ENCODE data around the gene CMTM6.
"Not testable (repeated sequence)": the region's sequence is repeated elsewhere in the genome, so short reads cannot be mapped to it uniquely, and the experiment has no call there.

Gene CMTM6

DNA sequence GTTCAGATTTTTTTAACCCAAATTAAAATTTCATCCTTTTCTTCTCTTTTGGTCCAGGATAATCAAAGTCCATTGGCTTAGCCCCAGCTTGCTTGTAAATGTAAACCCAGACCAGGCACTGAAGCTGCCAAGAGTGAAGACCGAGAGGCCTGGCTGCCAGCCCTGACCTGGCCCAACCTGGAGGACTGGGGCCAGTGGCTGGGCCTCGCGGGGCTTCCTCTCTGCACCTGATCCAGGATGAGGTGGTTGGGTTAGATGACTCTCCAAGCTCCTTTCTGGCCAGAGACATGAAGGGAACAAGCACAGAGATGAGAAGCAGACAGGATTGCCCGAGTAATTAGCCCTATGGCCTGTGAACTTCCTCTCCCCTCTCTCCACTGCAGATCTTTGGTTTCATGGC lies 50.6 kb downstream of the CMTM6 start:
- in situ Hi-C loops (cut with MboI; ENCODE audit: low sequenced_read_pairs) = loop anchor here (25.0 kb wide), 1 partner anchor 265 kb away; no protein-coding TSS in a partner anchor

DNA sequence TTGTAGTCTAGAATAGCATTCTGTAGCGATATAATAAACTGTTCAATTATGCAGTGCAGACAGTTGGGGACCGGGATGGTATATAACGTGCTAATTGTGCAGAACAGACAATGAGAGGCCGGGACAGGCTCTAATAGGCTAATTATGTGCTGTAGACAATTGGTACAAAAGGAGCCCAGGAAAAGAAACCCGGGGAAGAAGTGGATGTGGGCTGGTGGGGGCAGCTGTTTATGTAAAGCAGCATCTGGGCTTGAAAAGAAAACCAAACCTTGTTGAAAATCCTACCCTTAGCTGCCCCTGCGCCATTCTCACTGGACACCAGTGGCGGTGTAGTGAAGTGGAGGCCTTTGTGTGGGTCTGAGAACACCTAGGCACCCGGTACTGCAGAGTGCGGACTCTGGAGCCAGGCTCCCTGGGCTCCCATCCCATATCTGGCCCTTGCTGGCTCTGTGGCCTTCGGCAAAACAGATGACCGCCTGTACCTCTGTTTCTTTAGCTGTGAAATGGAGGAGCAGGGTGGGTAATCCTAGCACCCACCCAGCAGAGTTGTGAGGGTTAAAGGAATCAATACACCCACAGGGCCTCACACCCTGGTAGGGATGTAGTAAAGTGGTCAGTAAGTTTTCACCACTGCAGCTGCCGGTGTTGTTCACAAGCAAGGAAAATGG lies 51.5 kb downstream of the CMTM6 start:
- in situ Hi-C loops (cut with MboI; ENCODE audit: low sequenced_read_pairs) = loop anchor here (25.0 kb wide), 1 partner anchor 264 kb away; no protein-coding TSS in a partner anchor

DNA sequence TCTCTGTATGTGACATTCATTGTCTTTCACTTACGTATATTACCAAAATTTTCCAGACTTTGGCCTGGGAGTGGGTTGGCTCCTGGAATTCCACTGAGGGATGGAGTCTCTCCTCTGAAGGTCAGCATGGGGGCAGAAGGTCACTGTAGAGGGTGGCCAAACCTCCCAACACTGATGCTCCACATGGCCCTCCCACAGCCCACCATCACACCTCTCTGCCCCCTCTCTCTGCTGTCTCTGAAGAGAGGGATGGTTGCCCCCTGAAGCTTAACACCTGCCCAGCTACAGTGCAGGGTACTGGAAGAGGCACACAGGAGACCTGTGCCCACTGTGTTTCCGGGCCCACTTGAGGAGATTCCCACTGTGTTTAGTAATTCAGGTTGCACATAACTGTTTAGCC lies 52.2 kb downstream of the CMTM6 start:
- in situ Hi-C loops (cut with MboI; ENCODE audit: low sequenced_read_pairs) = loop anchor here (25.0 kb wide), 1 partner anchor 263 kb away; no protein-coding TSS in a partner anchor

- in situ Hi-C loops (cut with MboI; ENCODE audit: low sequenced_read_pairs) = loop anchor here (25.0 kb wide), 1 partner anchor 262 kb away; no protein-coding TSS in a partner anchor
These were observed 53.0 kb downstream of the CMTM6 start for GRCh38 chr3:32449691-32450090.

- in situ Hi-C loops (cut with MboI; ENCODE audit: low sequenced_read_pairs) = no loop called here
These were observed 53.8 kb downstream of the CMTM6 start for GRCh38 chr3:32448686-32449474.

GRCh38 chr3:32447865-32448400 lies 54.7 kb downstream of the CMTM6 start:
- in situ Hi-C loops (cut with MboI; ENCODE audit: low sequenced_read_pairs) = no loop called here

DNA sequence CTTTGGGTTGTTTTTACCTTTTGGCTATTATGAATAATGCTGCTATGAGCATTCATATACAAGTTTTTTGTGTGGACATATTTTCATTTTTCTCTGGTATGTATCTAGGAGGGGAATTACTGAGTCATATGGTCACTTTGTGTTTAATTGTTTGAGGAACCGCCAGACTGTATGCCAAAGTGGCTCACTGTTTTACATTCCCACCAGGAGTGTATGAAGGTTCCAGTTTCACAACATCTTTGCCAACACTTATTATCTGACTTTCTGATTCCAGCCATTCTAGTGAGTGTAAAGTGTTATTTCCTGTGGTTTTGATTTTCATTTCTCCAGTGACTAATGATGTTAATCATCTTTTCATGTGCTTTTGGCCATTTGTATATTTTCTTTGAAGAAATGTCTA lies 59.2 kb downstream of the CMTM6 start:
- in situ Hi-C loops (cut with MboI; ENCODE audit: low sequenced_read_pairs) = no loop called here

GRCh38 chr3:32442766-32443165 lies 59.9 kb downstream of the CMTM6 start:
- in situ Hi-C loops (cut with MboI; ENCODE audit: low sequenced_read_pairs) = no loop called here

GRCh38 chr3:32440611-32441350 lies 61.9 kb downstream of the CMTM6 start:
- in situ Hi-C loops (cut with MboI; ENCODE audit: low sequenced_read_pairs) = no loop called here

GRCh38 chr3:32439421-32439820 lies 63.2 kb downstream of the CMTM6 start:
- in situ Hi-C loops (cut with MboI; ENCODE audit: low sequenced_read_pairs) = not testable (repeated sequence)

- in situ Hi-C loops (cut with MboI; ENCODE audit: low sequenced_read_pairs) = no loop called here
These were observed 63.9 kb downstream of the CMTM6 start for GRCh38 chr3:32438596-32439344.

- in situ Hi-C loops (cut with MboI; ENCODE audit: low sequenced_read_pairs) = no loop called here
These were observed 64.8 kb downstream of the CMTM6 start for GRCh38 chr3:32437896-32438295.

GRCh38 chr3:32436816-32437189 lies 65.8 kb downstream of the CMTM6 start:
- in situ Hi-C loops (cut with MboI; ENCODE audit: low sequenced_read_pairs) = no loop called here

- in situ Hi-C loops (cut with MboI; ENCODE audit: low sequenced_read_pairs) = no loop called here
These were observed 66.5 kb downstream of the CMTM6 start for GRCh38 chr3:32435911-32436815.

- in situ Hi-C loops (cut with MboI; ENCODE audit: low sequenced_read_pairs) = no loop called here
These were observed 68.4 kb downstream of the CMTM6 start for GRCh38 chr3:32434206-32434605.

GRCh38 chr3:32432711-32433530 lies 69.7 kb downstream of the CMTM6 start:
- in situ Hi-C loops (cut with MboI; ENCODE audit: low sequenced_read_pairs) = no loop called here

- in situ Hi-C loops (cut with MboI; ENCODE audit: low sequenced_read_pairs) = no loop called here
These were observed 70.5 kb downstream of the CMTM6 start for GRCh38 chr3:32432045-32432710.

DNA sequence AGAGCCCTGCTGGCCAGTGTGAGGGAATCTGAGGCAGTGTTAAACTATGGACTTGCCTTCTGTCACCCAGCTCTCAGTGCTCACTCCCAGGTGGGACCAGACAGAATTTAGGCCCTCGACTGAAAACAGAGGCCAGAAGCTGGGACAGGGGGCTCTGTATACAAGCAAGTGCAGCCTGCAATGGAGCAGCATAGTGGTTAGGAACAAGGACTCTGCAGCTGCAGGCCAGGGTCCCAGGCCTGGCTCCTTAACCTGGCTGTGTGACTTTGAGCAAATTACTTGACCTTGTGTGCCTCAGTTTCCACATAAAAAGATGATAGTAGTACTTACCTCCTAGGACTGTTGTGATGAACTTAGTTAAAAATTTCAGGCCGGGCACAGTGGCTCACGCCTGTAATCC lies 71.2 kb downstream of the CMTM6 start:
- in situ Hi-C loops (cut with MboI; ENCODE audit: low sequenced_read_pairs) = no loop called here

Measured in HL-60/S4 (cell line).